AG09319 (cell line): Measurements from ENCODE around the gene LCE2C.

ENCODE experiments used
- DNase-seq: peaks from one replicate; pipeline ENCODE4 v3.0.0-alpha.2; 2010; ENCODE audit warnings: low read depth; ENCODE audit errors: extremely low read depth
- TF ChIP-seq, protein P1 (sequence below): IDR thresholded peaks from 2 replicates; pipeline ENCODE4 v1.5.1; 2011; ENCODE audit warnings: low read depth, mild to moderate bottlenecking, inconsistent platforms, low read length, moderate library complexity

Gene LCE2C

DNA sequence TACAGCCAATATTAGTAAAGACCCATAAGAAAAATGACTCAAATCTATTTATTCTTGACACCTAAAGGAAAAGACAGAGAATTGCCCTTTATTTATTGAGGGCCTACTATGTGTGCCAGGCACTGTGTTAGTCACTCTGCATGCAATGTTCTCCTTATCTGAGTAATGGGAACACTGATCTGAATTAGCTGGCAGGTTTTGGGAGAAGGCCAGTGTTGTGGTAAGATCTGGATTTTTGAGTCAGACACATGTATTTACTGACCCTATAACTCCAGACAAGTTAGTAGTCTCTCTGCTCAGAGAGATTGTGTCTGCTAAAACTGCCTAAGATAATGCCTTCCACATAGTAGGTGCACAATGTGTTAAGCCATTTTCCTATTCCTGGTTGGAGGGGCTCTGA lies 50.2 kb downstream of the LCE2C start:
- TF ChIP-seq, protein P1, sequence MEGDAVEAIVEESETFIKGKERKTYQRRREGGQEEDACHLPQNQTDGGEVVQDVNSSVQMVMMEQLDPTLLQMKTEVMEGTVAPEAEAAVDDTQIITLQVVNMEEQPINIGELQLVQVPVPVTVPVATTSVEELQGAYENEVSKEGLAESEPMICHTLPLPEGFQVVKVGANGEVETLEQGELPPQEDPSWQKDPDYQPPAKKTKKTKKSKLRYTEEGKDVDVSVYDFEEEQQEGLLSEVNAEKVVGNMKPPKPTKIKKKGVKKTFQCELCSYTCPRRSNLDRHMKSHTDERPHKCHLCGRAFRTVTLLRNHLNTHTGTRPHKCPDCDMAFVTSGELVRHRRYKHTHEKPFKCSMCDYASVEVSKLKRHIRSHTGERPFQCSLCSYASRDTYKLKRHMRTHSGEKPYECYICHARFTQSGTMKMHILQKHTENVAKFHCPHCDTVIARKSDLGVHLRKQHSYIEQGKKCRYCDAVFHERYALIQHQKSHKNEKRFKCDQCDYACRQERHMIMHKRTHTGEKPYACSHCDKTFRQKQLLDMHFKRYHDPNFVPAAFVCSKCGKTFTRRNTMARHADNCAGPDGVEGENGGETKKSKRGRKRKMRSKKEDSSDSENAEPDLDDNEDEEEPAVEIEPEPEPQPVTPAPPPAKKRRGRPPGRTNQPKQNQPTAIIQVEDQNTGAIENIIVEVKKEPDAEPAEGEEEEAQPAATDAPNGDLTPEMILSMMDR, result no peak
- no peak for DNase-seq
